ENCODE measurements around the gene LONRF2. TPM values are rescaled to one million over a fixed set of nuclear protein-coding genes. Genes with fewer than 3 reads are reported as not detected.

LONRF2 gene
- total and polyA plus RNA-seq, 2 experiments from 2014 or later: under 0.01 TPM; not detected in 1

- Histone ChIP-seq H3K4me2 (ENCODE audit: unreplicated experiment) (no peak overlapping the region), H3K27me3 (replicated peaks; ENCODE audit: insufficient read depth) (0 out of 2 replicates have a peak, but pooled peaks cover 4% of the 10 kb centered on the region), H2AFZ (no peak overlapping the region), H3K36me3 (ENCODE audit: low read depth) (no peaks in the 10 kb centered on the region), H3K27ac (no peak overlapping the region), H3K9me2 (ENCODE audit: insufficient read depth) (no peaks in the 10 kb centered on the region), H3K9ac (no peak overlapping the region), H3K79me2 (ENCODE audit: insufficient read depth) (no peaks in the 10 kb centered on the region), H4K20me1 (ENCODE audit: insufficient read depth) (no peaks in the 10 kb centered on the region), H3F3A (ENCODE audit: insufficient read depth) (no peaks in the 10 kb centered on the region), H3K4me3 (no peak overlapping the region), H3K9me3 (ENCODE audit: low read depth) (no peaks in the 10 kb centered on the region), H3K4me1 (ENCODE audit: insufficient read depth) (no peaks in the 10 kb centered on the region)
- in situ Hi-C loops (cut with MboI): no loop called here
- no peak for TF ChIP-seq EZH2phosphoT487 (IDR thresholded peaks at IDR 0.05; ENCODE audit: insufficient read depth, low read depth)
- no peak for TF ChIP-seq EZH2 (IDR thresholded peaks at IDR 0.05; ENCODE audit: insufficient read depth, poor library complexity, severe bottlenecking)
- no peak for DNase-seq
- WGBS, 2 experiments (ENCODE audit: low coverage in 1 of 2, low lambda C conversion rate in 2 of 2, missing lambda C conversion rate in 2 of 2): 78 to 82% methylated on average over 7 of the region's 7 CpGs
Observed at GRCh38 chr2:100266126-100266525, 56.2 kb downstream of the LONRF2 start.

- Histone ChIP-seq H4K20me1 (ENCODE audit: insufficient read depth) (no peaks in the 10 kb centered on the region), H3K4me2 (ENCODE audit: unreplicated experiment) (no peak overlapping the region), H3K9ac (no peak overlapping the region), H2AFZ (no peak overlapping the region), H3K4me1 (ENCODE audit: insufficient read depth) (no peaks in the 10 kb centered on the region), H3K27me3 (replicated peaks; ENCODE audit: insufficient read depth) (0 out of 2 replicates have a peak, but pooled peaks cover 4% of the 10 kb centered on the region), H3K9me3 (ENCODE audit: low read depth) (no peaks in the 10 kb centered on the region), H3K4me3 (no peak overlapping the region), H3K9me2 (ENCODE audit: insufficient read depth) (no peaks in the 10 kb centered on the region), H3K27ac (no peak overlapping the region), H3K36me3 (ENCODE audit: low read depth) (no peaks in the 10 kb centered on the region), H3K79me2 (ENCODE audit: insufficient read depth) (no peaks in the 10 kb centered on the region), H3F3A (ENCODE audit: insufficient read depth) (no peaks in the 10 kb centered on the region)
- in situ Hi-C loops (cut with MboI): no loop called here
- TF ChIP-seq EZH2 (IDR thresholded peaks at IDR 0.05; ENCODE audit: insufficient read depth, poor library complexity, severe bottlenecking) (no peak), EZH2phosphoT487 (IDR thresholded peaks at IDR 0.05; ENCODE audit: insufficient read depth, low read depth) (no peak)
- DNase-seq: no peak
- 79 to 82% methylated on average over 9 of the region's 9 CpGs for WGBS, 2 experiments (ENCODE audit: low coverage in 1 of 2, low lambda C conversion rate in 2 of 2, missing lambda C conversion rate in 2 of 2)
Observed at GRCh38 chr2:100265226-100265625, 57.1 kb downstream of the LONRF2 start.

GRCh38 chr2:100264651-100265050 lies 57.6 kb downstream of the LONRF2 start:
- no peak overlapping the region for H3K4me2 ChIP-seq (ENCODE audit: unreplicated experiment)
- no peak for DNase-seq
- no peak overlapping the region for H3K9ac ChIP-seq
- no peaks in the 10 kb centered on the region for H3K79me2 ChIP-seq (ENCODE audit: insufficient read depth)
- H3K9me3 ChIP-seq (ENCODE audit: low read depth): no peaks in the 10 kb centered on the region
- no peaks in the 10 kb centered on the region for H3K36me3 ChIP-seq (ENCODE audit: low read depth)
- no peaks in the 10 kb centered on the region for H3K9me2 ChIP-seq (ENCODE audit: insufficient read depth)
- TF ChIP-seq EZH2 (IDR thresholded peaks at IDR 0.05; ENCODE audit: insufficient read depth, poor library complexity, severe bottlenecking): no peak
- no peaks in the 10 kb centered on the region for H3K4me1 ChIP-seq (ENCODE audit: insufficient read depth)
- no peaks in the 10 kb centered on the region for H3F3A ChIP-seq (ENCODE audit: insufficient read depth)
- in situ Hi-C loops (cut with MboI): no loop called here
- H3K4me3 ChIP-seq: no peak overlapping the region
- 63 to 71% methylated on average over 4 of the region's 4 CpGs for WGBS, 2 experiments (ENCODE audit: low coverage in 1 of 2, low lambda C conversion rate in 2 of 2, missing lambda C conversion rate in 2 of 2)
- 0 out of 2 replicates have a peak, but pooled peaks cover 4% of the 10 kb centered on the region for H3K27me3 ChIP-seq (replicated peaks; ENCODE audit: insufficient read depth)
- H4K20me1 ChIP-seq (ENCODE audit: insufficient read depth): no peaks in the 10 kb centered on the region
- no peak overlapping the region for H3K27ac ChIP-seq
- no peak overlapping the region for H2AFZ ChIP-seq

- H3K4me1 ChIP-seq (ENCODE audit: insufficient read depth): no peaks in the 10 kb centered on the region
- no peak overlapping the region for H3K4me3 ChIP-seq
- H4K20me1 ChIP-seq (ENCODE audit: insufficient read depth): no peaks in the 10 kb centered on the region
- H3K9me2 ChIP-seq (ENCODE audit: insufficient read depth): no peaks in the 10 kb centered on the region
- TF ChIP-seq EZH2 (IDR thresholded peaks at IDR 0.05; ENCODE audit: insufficient read depth, poor library complexity, severe bottlenecking) (no peak), EZH2phosphoT487 (IDR thresholded peaks at IDR 0.05; ENCODE audit: insufficient read depth, low read depth) (no peak)
- H3F3A ChIP-seq (ENCODE audit: insufficient read depth): no peaks in the 10 kb centered on the region
- no peak overlapping the region for H2AFZ ChIP-seq
- 0 out of 2 replicates have a peak, but pooled peaks cover 4% of the 10 kb centered on the region for H3K27me3 ChIP-seq (replicated peaks; ENCODE audit: insufficient read depth)
- 54 to 58% methylated on average over 8 of the region's 8 CpGs for WGBS, 2 experiments (ENCODE audit: low coverage in 1 of 2, low lambda C conversion rate in 2 of 2, missing lambda C conversion rate in 2 of 2)
- H3K9ac ChIP-seq: no peak overlapping the region
- H3K4me2 ChIP-seq (ENCODE audit: unreplicated experiment): no peak overlapping the region
- in situ Hi-C loops (cut with MboI): no loop called here
- H3K79me2 ChIP-seq (ENCODE audit: insufficient read depth): no peaks in the 10 kb centered on the region
- H3K9me3 ChIP-seq (ENCODE audit: low read depth): no peaks in the 10 kb centered on the region
- no peak overlapping the region for H3K27ac ChIP-seq
- DNase-seq: no peak
- no peaks in the 10 kb centered on the region for H3K36me3 ChIP-seq (ENCODE audit: low read depth)
Observed at GRCh38 chr2:100264121-100264520, 58.2 kb downstream of the LONRF2 start.

Measured in GM23248 (cell line).